Activated B cell treated with CpG ODN at 0.5 μM for 24 hours (primary cell): Measurements from ENCODE around the gene MRPL16. TPM values are rescaled to one million over a fixed set of nuclear protein-coding genes. Genes with fewer than 3 reads are reported as not detected.

ENCODE experiments used
- ATAC-seq: fragments of 200-7000 bp; cut with Tn5 transposase; one replicate; pipeline ENCODE4 v1.10.0; 2021; ENCODE audit warnings: low read depth, mild to moderate bottlenecking, moderate library complexity
- CTCF ChIA-PET: fragments of 350-600 bp; sonication (Branson Sonifier 250); formaldehyde crosslinking; loops from one replicate; lab custom pipeline; 2021; ENCODE audit warnings: antibody characterized with exemption; lab: Charles Lee
- POLR2A ChIA-PET: fragments of 350-600 bp; sonication (Branson Sonifier 250); formaldehyde crosslinking; loops from one replicate; lab custom pipeline; 2021; ENCODE audit warnings: antibody characterized with exemption; lab: Charles Lee
- DNase-seq: peaks from one replicate; pipeline ENCODE4 v3.0.0; 2022
- H3K27ac Mint-ChIP-seq: one replicate; pipeline ENCODE4 v1.8.0; 2020; ENCODE audit warnings: mixed read lengths
- H3K27me3 Mint-ChIP-seq: one replicate; pipeline ENCODE4 v1.8.0; 2021; ENCODE audit warnings: mixed read lengths
- H3K36me3 Mint-ChIP-seq: one replicate; pipeline ENCODE4 v1.8.0; 2021; ENCODE audit warnings: low read depth, mixed read lengths
- H3K4me1 Mint-ChIP-seq: one replicate; pipeline ENCODE4 v1.8.0; 2021; ENCODE audit warnings: mixed read lengths
- H3K4me3 Mint-ChIP-seq: one replicate; pipeline ENCODE4 v1.8.0; 2020; ENCODE audit warnings: mild to moderate bottlenecking, mixed read lengths
- H3K9me3 Mint-ChIP-seq: one replicate; pipeline ENCODE4 v1.8.0; 2020; ENCODE audit warnings: mixed read lengths
- intact Hi-C: fragments of 100-400 bp; cut with micrococcal nuclease; formaldehyde crosslinking; loops from one replicate; pipeline ENCODE4 v1.15.1; 2024
- total RNA-seq: library from RNA; stranded (reverse); gene quantifications from 2 replicates; pipeline ENCODE4 v1.2.3, GENCODE V29; 2022
- TF ChIP-seq, protein P1 (sequence below): fragments of 200-600 bp; IDR thresholded peaks from one replicate; pipeline ENCODE4 v1.8.0; 2022; ENCODE audit warnings: antibody characterized with exemption, mild to moderate bottlenecking

Gene MRPL16
- total RNA-seq, 1 donor from 2014 or later: 57.7 TPM

DNA sequence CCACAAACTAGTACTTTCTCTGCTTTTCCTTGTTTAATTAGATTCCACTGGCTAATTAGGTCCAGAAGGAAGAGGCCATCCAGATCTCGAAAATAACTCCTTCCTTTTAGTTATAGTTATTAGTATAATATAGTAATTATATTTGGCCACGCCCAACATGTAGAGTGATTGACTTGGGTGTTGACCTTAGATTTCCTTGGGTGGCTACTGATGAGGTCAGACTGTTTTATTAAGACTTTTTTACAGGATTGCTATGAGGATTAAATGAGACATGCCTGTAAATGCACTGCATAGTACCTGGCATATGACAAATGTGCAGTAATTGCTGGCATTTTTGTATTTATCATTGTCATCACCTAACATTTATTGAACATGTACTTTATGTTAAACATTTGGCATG, 28.5 kb downstream of the MRPL16 start:
- CTCF ChIA-PET: no interaction called here
- Mint-ChIP-seq H3K36me3 (peaks cover 15% of the 10 kb centered on the region), H3K9me3 (no peaks in the 10 kb centered on the region), H3K27ac (no peak overlapping the region), H3K4me1 (peaks cover 4% of the 10 kb centered on the region), H3K4me3 (no peak overlapping the region), H3K27me3 (no peaks in the 10 kb centered on the region)
- DNase-seq: no peak
- POLR2A ChIA-PET: no interaction called here
- intact Hi-C loops: no loop called here
- no peak for ATAC-seq
- TF ChIP-seq, protein P1, sequence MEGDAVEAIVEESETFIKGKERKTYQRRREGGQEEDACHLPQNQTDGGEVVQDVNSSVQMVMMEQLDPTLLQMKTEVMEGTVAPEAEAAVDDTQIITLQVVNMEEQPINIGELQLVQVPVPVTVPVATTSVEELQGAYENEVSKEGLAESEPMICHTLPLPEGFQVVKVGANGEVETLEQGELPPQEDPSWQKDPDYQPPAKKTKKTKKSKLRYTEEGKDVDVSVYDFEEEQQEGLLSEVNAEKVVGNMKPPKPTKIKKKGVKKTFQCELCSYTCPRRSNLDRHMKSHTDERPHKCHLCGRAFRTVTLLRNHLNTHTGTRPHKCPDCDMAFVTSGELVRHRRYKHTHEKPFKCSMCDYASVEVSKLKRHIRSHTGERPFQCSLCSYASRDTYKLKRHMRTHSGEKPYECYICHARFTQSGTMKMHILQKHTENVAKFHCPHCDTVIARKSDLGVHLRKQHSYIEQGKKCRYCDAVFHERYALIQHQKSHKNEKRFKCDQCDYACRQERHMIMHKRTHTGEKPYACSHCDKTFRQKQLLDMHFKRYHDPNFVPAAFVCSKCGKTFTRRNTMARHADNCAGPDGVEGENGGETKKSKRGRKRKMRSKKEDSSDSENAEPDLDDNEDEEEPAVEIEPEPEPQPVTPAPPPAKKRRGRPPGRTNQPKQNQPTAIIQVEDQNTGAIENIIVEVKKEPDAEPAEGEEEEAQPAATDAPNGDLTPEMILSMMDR: no peak

- Mint-ChIP-seq H3K36me3 (peaks cover 24% of the 10 kb centered on the region), H3K9me3 (no peaks in the 10 kb centered on the region), H3K27me3 (no peaks in the 10 kb centered on the region), H3K4me3 (no peak overlapping the region), H3K4me1 (peaks cover 8% of the 10 kb centered on the region), H3K27ac (no peak overlapping the region)
- POLR2A ChIA-PET: no interaction called here
- DNase-seq (no peak), ATAC-seq (no peak)
- intact Hi-C loops: no loop called here
- CTCF ChIA-PET: no interaction called here
- TF ChIP-seq, protein P1: no peak
Observed at GRCh38 chr11:59779487-59779886, 31.1 kb downstream of the MRPL16 start.

DNA sequence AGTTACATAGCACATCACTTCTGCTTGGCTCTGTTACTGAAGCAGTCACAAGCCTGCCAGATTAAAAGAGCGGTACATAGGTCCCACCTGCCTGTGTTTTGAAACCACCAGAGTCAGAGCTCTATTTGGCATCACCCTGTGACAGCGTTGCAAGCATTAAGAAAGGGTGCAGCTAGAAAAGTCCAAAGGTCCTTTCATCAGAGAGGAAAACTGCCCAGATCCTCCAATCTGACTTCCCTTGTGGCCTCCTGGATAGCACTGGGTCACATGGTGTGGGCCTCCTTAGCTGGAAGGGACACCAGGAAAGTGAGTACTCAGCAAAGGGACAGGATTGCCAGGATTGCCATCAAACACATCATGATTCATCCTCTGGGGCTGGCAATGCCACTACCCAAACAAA, 32.5 kb downstream of the MRPL16 start:
- H3K27me3 Mint-ChIP-seq: no peaks in the 10 kb centered on the region
- no peak overlapping the region for H3K27ac Mint-ChIP-seq
- CTCF ChIA-PET: no interaction called here
- peaks cover 10% of the 10 kb centered on the region for H3K4me1 Mint-ChIP-seq
- intact Hi-C loops: no loop called here
- POLR2A ChIA-PET: interaction anchor here (0.7 kb wide), 1 partner anchor 10 kb away, joined by 4 read pairs; no protein-coding TSS in a partner anchor
- H3K4me3 Mint-ChIP-seq: no peak overlapping the region
- DNase-seq: no peak
- peaks cover 25% of the 10 kb centered on the region for H3K36me3 Mint-ChIP-seq
- no peaks in the 10 kb centered on the region for H3K9me3 Mint-ChIP-seq
- TF ChIP-seq, protein P1: no peak
- ATAC-seq: no peak

GRCh38 chr11:59777104-59777503, 33.5 kb downstream of the MRPL16 start:
- Mint-ChIP-seq H3K4me3 (no peak overlapping the region), H3K9me3 (no peaks in the 10 kb centered on the region), H3K36me3 (peaks cover 23% of the 10 kb centered on the region), H3K27me3 (no peaks in the 10 kb centered on the region), H3K27ac (no peak overlapping the region), H3K4me1 (peaks cover 20% of the 10 kb centered on the region)
- ChIA-PET CTCF (no interaction called here), POLR2A (no interaction called here)
- no peak for DNase-seq
- no peak for ATAC-seq
- intact Hi-C loops: no loop called here
- TF ChIP-seq, protein P1: no peak

DNA sequence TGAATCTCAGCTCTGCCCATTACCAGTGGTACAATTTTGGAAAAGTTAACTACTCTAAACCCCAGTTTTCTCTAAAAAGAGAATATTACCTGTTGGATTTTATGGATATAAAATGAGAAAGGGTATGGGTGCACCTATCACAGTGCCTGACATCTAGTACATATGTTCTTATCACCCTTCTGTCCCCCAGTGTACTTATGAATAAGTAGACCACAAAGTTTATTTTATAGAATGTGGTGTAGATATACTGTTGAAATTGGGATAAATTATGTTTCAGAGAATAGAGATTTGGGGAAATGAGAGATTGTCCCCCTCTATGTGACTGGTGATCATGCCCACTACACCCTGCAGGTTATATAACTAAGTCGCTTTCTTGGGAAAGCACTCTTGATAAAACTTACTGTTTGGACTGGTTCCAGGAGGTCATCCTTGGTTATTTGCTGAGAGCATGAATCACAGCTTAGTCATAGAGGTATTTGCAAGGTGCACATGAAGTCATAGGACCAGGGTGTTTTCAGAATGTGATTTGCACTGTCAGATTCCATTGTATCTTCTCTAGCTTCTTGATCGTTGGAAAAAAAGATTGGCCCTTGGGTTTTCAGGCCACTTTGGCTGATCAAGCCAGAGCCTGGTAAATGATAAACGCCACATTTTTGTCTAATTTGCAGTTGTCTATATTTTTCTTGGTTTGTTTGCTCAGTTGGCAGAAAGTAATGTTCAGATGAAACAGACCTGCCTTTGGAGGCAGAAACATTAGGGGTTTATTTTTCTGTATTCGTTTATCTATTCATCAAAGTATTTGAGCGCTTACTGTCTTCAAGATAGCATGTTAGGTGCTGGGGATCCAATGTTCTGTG, 34.1 kb downstream of the MRPL16 start:
- Mint-ChIP-seq H3K4me3 (no peak overlapping the region), H3K36me3 (peaks cover 23% of the 10 kb centered on the region), H3K27me3 (no peaks in the 10 kb centered on the region), H3K9me3 (no peaks in the 10 kb centered on the region), H3K27ac (no peak overlapping the region), H3K4me1 (peaks cover 27% of the 10 kb centered on the region)
- POLR2A ChIA-PET: no interaction called here
- CTCF ChIA-PET: no interaction called here
- no peak for DNase-seq
- TF ChIP-seq, protein P1: no peak
- intact Hi-C loops: no loop called here
- ATAC-seq: no peak
